Brain pericyte (primary cell): ENCODE measurements around the gene RTL1.

Source experiments
- DNase-seq: peaks from one replicate; pipeline ENCODE4 v3.0.0-alpha.2; 2012; ENCODE audit warnings: low read depth, low spot score

The RTL1 gene

GRCh38 chr14:100903672-100904185 lies at the start of gene RTL1:
RTL1 (minus strand) TSS chr14:100903722; CDS start chr14:100884788, 18,934 bp downstream.
- DNase-seq = no peak

- DNase-seq = no peak
These were observed 46.5 kb upstream of the RTL1 start for GRCh38 chr14:100950024-100950423.

GRCh38 chr14:100944052-100944451 lies 40.5 kb upstream of the RTL1 start:
- no peak for DNase-seq

- DNase-seq = no peak
These were observed 26.7 kb upstream of the RTL1 start for GRCh38 chr14:100930270-100930669.

GRCh38 chr14:100915560-100915959 lies 12.0 kb upstream of the RTL1 start:
- DNase-seq = no peak

GRCh38 chr14:100914597-100915021 lies 11.1 kb upstream of the RTL1 start:
- DNase-seq = no peak

- DNase-seq = no peak
These were observed 8.3 kb upstream of the RTL1 start for GRCh38 chr14:100911665-100912316.

GRCh38 chr14:100910888-100911664 lies 7.6 kb upstream of the RTL1 start:
- no peak for DNase-seq

- DNase-seq = no peak
These were observed 5.9 kb upstream of the RTL1 start for GRCh38 chr14:100909439-100909838.

GRCh38 chr14:100907240-100907639 lies 3.7 kb upstream of the RTL1 start:
- DNase-seq = no peak

- DNase-seq = no peak
These were observed 2.9 kb upstream of the RTL1 start for GRCh38 chr14:100906420-100906819.

- no peak for DNase-seq
These were observed 1.6 kb upstream of the RTL1 start for GRCh38 chr14:100905166-100905565.

- no peak for DNase-seq
These were observed 975 bp upstream of the RTL1 start for GRCh38 chr14:100904307-100905087.

- no peak for DNase-seq
These were observed 421 bp downstream of the RTL1 start for GRCh38 chr14:100903134-100903468.

- DNase-seq = no peak
These were observed 1.0 kb downstream of the RTL1 start for GRCh38 chr14:100902295-100903133.

- DNase-seq = no peak
These were observed 1.9 kb downstream of the RTL1 start for GRCh38 chr14:100901391-100902183.

GRCh38 chr14:100900837-100901390 lies 2.6 kb downstream of the RTL1 start:
- DNase-seq = no peak

- DNase-seq = no peak
These were observed 3.4 kb downstream of the RTL1 start for GRCh38 chr14:100899884-100900771.
